SK-N-SH treated with all-trans-retinoic acid at 6 μM for 48 hours (cell line): Measurements from ENCODE around the gene SDC3.

Experiments used
- ATAC-seq: fragments of 200-7000 bp; cut with Tn5 transposase; 3 replicates; pipeline ENCODE4 v1.9.1; 2020; ENCODE audit warnings: mild to moderate bottlenecking, moderate library complexity
- ARNTL ChIP-seq: fragments of 450-650 bp; formaldehyde crosslinking; IDR thresholded peaks from 2 replicates; pipeline ENCODE4 v1.5.0; 2020; ENCODE audit warnings: low read depth, mild to moderate bottlenecking, moderate library complexity, borderline replicate concordance
- BACH2 ChIP-seq: fragments of 250-450 bp; sonication (Bioruptor Pico); IDR thresholded peaks from 2 replicates; pipeline ENCODE4 v1.9.0; 2021; ENCODE audit warnings: mild to moderate bottlenecking, borderline replicate concordance
- CSDC2 ChIP-seq: fragments of 250-450 bp; sonication (Bioruptor Pico); IDR thresholded peaks from 2 replicates; pipeline ENCODE4 v1.5.0; 2020; ENCODE audit warnings: mild to moderate bottlenecking, moderate library complexity
- ESRRG ChIP-seq: fragments of 250-450 bp; sonication (Bioruptor Pico); IDR thresholded peaks from 2 replicates; pipeline ENCODE4 v1.6.1; 2021; ENCODE audit warnings: mild to moderate bottlenecking
- GLIS3 ChIP-seq: fragments of 250-450 bp; sonication (Bioruptor Pico); IDR thresholded peaks from 2 replicates; pipeline ENCODE4 v1.5.0; 2020; ENCODE audit warnings: mild to moderate bottlenecking, moderate library complexity
- ISL1 ChIP-seq: fragments of 250-450 bp; sonication (Bioruptor Pico); IDR thresholded peaks from 2 replicates; pipeline ENCODE4 v2.1.2; 2022; ENCODE audit warnings: mild to moderate bottlenecking, moderate library complexity
- PPARA ChIP-seq: fragments of 250-450 bp; sonication (Bioruptor Pico); IDR thresholded peaks from 2 replicates; pipeline ENCODE4 v1.5.0; 2020; ENCODE audit warnings: mild to moderate bottlenecking, borderline replicate concordance
- RARB ChIP-seq: fragments of 250-450 bp; sonication (Bioruptor Pico); IDR thresholded peaks from 2 replicates; pipeline ENCODE4 v1.8.0; 2021; ENCODE audit warnings: mild to moderate bottlenecking, moderate library complexity
- SNAI2 ChIP-seq: fragments of 250-450 bp; sonication (Bioruptor Pico); IDR thresholded peaks from 2 replicates; pipeline ENCODE4 v1.5.0; 2020; ENCODE audit warnings: mild to moderate bottlenecking, moderate library complexity
- TOX ChIP-seq: fragments of 250-450 bp; sonication (Bioruptor Pico); IDR thresholded peaks from 2 replicates; pipeline ENCODE4 v1.8.0; 2021; ENCODE audit warnings: mild to moderate bottlenecking, moderate library complexity, borderline replicate concordance
- ZC3H10 ChIP-seq: fragments of 250-450 bp; sonication (Bioruptor Pico); IDR thresholded peaks from 2 replicates; pipeline ENCODE4 v1.5.1; 2021; ENCODE audit warnings: mild to moderate bottlenecking, moderate library complexity
- ZFP30 ChIP-seq: fragments of 450-650 bp; formaldehyde crosslinking; IDR thresholded peaks from 2 replicates; pipeline ENCODE4 v1.5.0; 2022; ENCODE audit warnings: mild to moderate bottlenecking, moderate library complexity
- ZNF565 ChIP-seq: fragments of 450-650 bp; formaldehyde crosslinking; conservative IDR thresholded peaks from 2 replicates; pipeline ENCODE4 v1.5.0; 2020; ENCODE audit warnings: low read depth, mild to moderate bottlenecking, moderate library complexity
- ZNF70 ChIP-seq: fragments of 450-650 bp; formaldehyde crosslinking; IDR thresholded peaks from 2 replicates; pipeline ENCODE4 v1.5.0; 2020; ENCODE audit warnings: mild to moderate bottlenecking, moderate library complexity
- ZNF8 ChIP-seq: fragments of 450-650 bp; formaldehyde crosslinking; IDR thresholded peaks from 2 replicates; pipeline ENCODE4 v1.5.0; 2020; ENCODE audit warnings: mild to moderate bottlenecking, moderate library complexity
- TF ChIP-seq, protein P1 (sequence below): fragments of 250-450 bp; sonication (Bioruptor Pico); IDR thresholded peaks from 2 replicates; pipeline ENCODE4 v1.5.1; 2020; ENCODE audit warnings: low read depth, mild to moderate bottlenecking, moderate library complexity
- TF ChIP-seq, protein P2 (sequence below): fragments of 250-450 bp; sonication (Bioruptor Pico); IDR thresholded peaks from 2 replicates; pipeline ENCODE4 v1.8.0; 2021; ENCODE audit warnings: low read depth, mild to moderate bottlenecking, moderate library complexity, borderline replicate concordance
- TF ChIP-seq, protein P3 (sequence below): fragments of 250-450 bp; sonication (Bioruptor Pico); IDR thresholded peaks from 2 replicates; pipeline ENCODE4 v1.5.0; 2020; ENCODE audit warnings: mild to moderate bottlenecking, moderate library complexity
- TF ChIP-seq, protein P4 (sequence below): fragments of 250-450 bp; sonication (Bioruptor Pico); IDR thresholded peaks from 2 replicates; pipeline ENCODE4 v1.5.1; 2021; ENCODE audit warnings: mild to moderate bottlenecking, moderate library complexity
- TF ChIP-seq, protein P5 (sequence below): fragments of 250-450 bp; sonication (Bioruptor Pico); IDR thresholded peaks from 2 replicates; pipeline ENCODE4 v1.8.0; 2020; ENCODE audit warnings: mild to moderate bottlenecking, moderate library complexity, borderline replicate concordance

Gene SDC3

DNA sequence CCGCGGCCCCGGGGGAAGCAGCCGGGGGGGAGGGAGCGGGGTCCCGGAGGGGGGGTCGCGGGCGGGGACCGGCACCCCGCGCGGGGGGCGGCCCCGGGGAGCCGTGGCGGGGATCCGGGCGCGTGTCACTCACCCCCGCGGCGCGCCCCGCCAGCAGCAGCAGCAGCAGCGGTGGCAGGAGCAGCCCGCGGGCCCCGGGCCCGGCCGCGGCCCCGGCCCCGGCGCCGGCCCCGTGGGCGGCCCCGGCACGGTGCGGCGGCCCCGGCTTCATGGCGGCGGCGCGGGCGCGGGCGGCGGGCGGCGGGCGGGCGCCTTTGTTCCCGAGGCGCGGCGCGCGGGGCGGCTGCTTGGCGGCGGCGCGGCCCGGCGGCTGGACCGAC lies 252 bp downstream of the SDC3 start (continued):
- TF ChIP-seq, protein P1, sequence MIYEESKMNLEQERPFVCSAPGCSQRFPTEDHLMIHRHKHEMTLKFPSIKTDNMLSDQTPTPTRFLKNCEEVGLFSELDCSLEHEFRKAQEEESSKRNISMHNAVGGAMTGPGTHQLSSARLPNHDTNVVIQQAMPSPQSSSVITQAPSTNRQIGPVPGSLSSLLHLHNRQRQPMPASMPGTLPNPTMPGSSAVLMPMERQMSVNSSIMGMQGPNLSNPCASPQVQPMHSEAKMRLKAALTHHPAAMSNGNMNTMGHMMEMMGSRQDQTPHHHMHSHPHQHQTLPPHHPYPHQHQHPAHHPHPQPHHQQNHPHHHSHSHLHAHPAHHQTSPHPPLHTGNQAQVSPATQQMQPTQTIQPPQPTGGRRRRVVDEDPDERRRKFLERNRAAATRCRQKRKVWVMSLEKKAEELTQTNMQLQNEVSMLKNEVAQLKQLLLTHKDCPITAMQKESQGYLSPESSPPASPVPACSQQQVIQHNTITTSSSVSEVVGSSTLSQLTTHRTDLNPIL (CRISPR knock-in tag): no peak
- no peak for TF ChIP-seq ZNF565 (CRISPR knock-in tag)
- TF ChIP-seq, protein P2, sequence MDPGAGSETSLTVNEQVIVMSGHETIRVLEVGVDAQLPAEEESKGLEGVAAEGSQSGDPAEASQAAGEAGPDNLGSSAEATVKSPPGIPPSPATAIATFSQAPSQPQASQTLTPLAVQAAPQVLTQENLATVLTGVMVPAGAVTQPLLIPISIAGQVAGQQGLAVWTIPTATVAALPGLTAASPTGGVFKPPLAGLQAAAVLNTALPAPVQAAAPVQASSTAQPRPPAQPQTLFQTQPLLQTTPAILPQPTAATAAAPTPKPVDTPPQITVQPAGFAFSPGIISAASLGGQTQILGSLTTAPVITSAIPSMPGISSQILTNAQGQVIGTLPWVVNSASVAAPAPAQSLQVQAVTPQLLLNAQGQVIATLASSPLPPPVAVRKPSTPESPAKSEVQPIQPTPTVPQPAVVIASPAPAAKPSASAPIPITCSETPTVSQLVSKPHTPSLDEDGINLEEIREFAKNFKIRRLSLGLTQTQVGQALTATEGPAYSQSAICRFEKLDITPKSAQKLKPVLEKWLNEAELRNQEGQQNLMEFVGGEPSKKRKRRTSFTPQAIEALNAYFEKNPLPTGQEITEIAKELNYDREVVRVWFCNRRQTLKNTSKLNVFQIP (CRISPR knock-in tag): no peak

DNA sequence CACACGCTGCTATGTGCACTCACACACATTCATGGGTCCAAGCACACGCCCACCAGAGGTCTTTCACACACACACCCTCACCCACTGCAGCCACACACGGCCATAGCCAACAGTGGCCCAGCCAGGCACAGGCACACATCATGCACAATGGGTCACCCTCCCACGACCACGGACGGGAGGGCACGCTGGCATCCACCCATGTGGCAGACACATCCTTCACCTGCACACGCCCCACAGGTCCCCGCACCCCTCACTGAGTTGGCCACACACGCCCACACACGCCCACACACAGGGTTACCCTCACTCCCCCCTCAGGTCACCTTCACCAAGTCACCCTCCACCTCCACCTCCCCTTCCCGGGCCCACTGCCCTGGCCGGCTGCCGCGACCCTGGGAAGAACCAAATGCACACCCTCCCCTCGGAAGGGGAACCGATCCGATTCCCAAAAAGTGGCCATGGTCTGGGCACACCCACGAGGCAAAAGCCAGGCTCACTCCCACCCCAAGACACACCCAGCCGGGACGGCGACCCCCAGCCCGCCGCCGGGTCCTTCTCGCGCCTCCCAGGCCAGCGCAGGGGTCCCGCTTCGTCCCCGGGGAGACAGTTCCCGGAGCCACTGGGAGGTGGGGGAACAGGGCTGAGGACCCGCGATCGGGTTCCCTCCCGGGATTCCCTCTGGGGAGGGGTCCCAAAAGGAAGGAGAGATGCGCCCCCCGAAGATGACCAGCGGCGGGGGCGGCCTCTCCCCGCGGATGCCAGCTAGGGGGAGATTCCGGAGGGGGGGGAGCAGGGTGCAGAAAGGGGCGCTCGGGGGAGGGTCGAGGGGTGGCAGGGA lies 860 bp downstream of the SDC3 start:
- ATAC-seq: no peak
- TF ChIP-seq, protein P3, sequence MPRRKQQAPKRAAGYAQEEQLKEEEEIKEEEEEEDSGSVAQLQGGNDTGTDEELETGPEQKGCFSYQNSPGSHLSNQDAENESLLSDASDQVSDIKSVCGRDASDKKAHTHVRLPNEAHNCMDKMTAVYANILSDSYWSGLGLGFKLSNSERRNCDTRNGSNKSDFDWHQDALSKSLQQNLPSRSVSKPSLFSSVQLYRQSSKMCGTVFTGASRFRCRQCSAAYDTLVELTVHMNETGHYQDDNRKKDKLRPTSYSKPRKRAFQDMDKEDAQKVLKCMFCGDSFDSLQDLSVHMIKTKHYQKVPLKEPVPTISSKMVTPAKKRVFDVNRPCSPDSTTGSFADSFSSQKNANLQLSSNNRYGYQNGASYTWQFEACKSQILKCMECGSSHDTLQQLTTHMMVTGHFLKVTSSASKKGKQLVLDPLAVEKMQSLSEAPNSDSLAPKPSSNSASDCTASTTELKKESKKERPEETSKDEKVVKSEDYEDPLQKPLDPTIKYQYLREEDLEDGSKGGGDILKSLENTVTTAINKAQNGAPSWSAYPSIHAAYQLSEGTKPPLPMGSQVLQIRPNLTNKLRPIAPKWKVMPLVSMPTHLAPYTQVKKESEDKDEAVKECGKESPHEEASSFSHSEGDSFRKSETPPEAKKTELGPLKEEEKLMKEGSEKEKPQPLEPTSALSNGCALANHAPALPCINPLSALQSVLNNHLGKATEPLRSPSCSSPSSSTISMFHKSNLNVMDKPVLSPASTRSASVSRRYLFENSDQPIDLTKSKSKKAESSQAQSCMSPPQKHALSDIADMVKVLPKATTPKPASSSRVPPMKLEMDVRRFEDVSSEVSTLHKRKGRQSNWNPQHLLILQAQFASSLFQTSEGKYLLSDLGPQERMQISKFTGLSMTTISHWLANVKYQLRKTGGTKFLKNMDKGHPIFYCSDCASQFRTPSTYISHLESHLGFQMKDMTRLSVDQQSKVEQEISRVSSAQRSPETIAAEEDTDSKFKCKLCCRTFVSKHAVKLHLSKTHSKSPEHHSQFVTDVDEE (CRISPR knock-in tag): no peak
- no peak for TF ChIP-seq RARB (CRISPR knock-in tag)
- TF ChIP-seq GLIS3 (CRISPR knock-in tag): no peak
- no peak for TF ChIP-seq PPARA
- TF ChIP-seq ISL1: no peak
- TF ChIP-seq, protein P2 (CRISPR knock-in tag): no peak
- TF ChIP-seq TOX: no peak
- no peak for TF ChIP-seq ESRRG (CRISPR knock-in tag)
- TF ChIP-seq ZC3H10: no peak
- TF ChIP-seq CSDC2 (CRISPR knock-in tag): no peak
- no peak for TF ChIP-seq SNAI2
- TF ChIP-seq ZNF70 (CRISPR knock-in tag): no peak
- TF ChIP-seq, protein P4, sequence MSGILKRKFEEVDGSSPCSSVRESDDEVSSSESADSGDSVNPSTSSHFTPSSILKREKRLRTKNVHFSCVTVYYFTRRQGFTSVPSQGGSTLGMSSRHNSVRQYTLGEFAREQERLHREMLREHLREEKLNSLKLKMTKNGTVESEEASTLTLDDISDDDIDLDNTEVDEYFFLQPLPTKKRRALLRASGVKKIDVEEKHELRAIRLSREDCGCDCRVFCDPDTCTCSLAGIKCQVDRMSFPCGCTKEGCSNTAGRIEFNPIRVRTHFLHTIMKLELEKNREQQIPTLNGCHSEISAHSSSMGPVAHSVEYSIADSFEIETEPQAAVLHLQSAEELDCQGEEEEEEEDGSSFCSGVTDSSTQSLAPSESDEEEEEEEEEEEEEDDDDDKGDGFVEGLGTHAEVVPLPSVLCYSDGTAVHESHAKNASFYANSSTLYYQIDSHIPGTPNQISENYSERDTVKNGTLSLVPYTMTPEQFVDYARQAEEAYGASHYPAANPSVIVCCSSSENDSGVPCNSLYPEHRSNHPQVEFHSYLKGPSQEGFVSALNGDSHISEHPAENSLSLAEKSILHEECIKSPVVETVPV (CRISPR knock-in tag): no peak
- TF ChIP-seq ZNF8: no peak
- TF ChIP-seq ZNF565 (CRISPR knock-in tag): no peak
- TF ChIP-seq, protein P5, sequence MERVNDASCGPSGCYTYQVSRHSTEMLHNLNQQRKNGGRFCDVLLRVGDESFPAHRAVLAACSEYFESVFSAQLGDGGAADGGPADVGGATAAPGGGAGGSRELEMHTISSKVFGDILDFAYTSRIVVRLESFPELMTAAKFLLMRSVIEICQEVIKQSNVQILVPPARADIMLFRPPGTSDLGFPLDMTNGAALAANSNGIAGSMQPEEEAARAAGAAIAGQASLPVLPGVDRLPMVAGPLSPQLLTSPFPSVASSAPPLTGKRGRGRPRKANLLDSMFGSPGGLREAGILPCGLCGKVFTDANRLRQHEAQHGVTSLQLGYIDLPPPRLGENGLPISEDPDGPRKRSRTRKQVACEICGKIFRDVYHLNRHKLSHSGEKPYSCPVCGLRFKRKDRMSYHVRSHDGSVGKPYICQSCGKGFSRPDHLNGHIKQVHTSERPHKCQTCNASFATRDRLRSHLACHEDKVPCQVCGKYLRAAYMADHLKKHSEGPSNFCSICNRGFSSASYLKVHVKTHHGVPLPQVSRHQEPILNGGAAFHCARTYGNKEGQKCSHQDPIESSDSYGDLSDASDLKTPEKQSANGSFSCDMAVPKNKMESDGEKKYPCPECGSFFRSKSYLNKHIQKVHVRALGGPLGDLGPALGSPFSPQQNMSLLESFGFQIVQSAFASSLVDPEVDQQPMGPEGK (CRISPR knock-in tag): no peak
- no peak for TF ChIP-seq BACH2 (CRISPR knock-in tag)
- no peak for TF ChIP-seq ZFP30 (CRISPR knock-in tag)
- no peak for TF ChIP-seq ARNTL (CRISPR knock-in tag)
